GM21526 (cell line): ENCODE measurements around the gene ZNF814.
"Not testable (repeated sequence)": the region's sequence is repeated elsewhere in the genome, so short reads cannot be mapped to it uniquely, and the experiment has no call there.

Source experiments
- ATAC-seq: cut with Tn5 transposase; IDR thresholded peaks from one replicate; pipeline ENCODE4 v1.9.1; 2021; ENCODE audit warnings: moderate library complexity; ENCODE audit not compliant: unreplicated experiment, low FRiP score

The ZNF814 gene

DNA sequence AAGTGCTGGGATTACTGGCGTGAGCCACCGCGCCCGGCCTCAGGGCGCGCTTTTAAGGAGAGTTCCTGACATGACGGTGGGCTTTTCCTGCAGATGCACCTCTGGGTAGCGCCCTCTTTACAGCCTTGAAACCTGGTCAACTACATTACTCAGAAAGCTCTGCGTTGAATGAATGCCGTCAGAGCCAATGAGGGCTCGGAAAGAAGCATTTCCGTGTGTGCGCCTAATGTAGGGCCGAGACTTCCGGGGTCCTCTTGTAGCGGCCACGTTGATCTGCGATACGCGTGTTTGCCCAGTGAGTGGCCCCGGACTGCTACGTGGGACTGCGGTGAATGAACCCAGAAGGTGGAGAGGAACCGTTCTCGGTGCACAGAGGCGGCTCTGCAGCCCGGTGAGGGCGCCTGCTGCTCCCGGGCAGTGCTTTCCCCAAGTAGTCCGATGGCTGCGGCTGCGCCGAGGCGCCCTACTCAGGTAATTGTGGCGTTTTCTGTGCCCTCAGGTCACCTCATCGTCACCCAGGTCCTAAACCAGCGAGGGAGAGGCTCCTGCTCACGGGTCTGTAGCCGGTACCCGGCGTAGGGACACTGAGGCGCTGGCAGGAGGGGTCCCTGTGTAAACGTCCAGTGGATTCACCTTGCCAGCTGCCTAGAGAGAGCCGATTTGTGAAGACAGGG lies 69.2 kb downstream of the ZNF814 start:
- peak; percentile 84 for ATAC-seq

GRCh38 chr19:57818378-57818777 lies 70.5 kb downstream of the ZNF814 start:
- no peak for ATAC-seq

DNA sequence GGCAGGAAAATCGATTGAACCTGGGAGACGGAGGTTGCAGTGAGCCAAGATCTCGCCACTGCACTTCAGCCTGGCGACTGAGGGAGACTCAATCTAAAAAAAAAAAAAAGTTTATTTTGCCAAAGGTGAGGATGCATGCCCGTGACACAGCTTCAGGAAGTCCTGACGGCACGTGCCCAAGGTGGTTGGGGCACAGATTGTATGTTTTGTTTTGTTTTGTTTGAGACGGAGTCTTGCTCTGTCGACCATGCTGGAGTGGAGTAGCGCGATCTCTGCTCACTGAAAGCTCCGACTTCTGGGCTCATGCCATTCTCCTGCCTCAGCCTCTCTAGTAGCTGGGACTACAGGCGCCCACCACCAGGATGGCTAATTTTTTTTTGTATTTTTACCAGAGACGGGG lies 70.9 kb downstream of the ZNF814 start:
- no peak for ATAC-seq

DNA sequence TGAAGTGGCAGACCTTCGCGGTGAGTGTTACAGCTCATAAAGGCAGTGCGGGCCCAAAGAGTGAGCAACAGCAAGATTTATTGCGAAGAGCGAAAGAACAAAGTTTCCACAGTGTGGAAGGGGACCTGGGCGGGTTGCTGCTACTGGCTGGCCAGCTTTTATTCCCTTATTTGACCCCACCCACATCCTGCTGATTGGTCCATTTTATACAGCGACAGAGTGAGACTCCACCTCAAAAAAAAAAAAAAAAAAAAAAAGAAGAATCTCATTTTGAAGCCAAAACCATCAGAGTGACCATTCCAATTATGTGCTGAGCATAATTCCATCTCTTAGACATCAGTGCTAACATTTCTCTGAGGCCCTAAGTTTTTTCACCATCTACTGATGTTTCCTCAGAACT lies 72.2 kb downstream of the ZNF814 start:
- ATAC-seq: no peak

- no peak for ATAC-seq
Observed at GRCh38 chr19:57815247-57816075, 73.4 kb downstream of the ZNF814 start.

DNA sequence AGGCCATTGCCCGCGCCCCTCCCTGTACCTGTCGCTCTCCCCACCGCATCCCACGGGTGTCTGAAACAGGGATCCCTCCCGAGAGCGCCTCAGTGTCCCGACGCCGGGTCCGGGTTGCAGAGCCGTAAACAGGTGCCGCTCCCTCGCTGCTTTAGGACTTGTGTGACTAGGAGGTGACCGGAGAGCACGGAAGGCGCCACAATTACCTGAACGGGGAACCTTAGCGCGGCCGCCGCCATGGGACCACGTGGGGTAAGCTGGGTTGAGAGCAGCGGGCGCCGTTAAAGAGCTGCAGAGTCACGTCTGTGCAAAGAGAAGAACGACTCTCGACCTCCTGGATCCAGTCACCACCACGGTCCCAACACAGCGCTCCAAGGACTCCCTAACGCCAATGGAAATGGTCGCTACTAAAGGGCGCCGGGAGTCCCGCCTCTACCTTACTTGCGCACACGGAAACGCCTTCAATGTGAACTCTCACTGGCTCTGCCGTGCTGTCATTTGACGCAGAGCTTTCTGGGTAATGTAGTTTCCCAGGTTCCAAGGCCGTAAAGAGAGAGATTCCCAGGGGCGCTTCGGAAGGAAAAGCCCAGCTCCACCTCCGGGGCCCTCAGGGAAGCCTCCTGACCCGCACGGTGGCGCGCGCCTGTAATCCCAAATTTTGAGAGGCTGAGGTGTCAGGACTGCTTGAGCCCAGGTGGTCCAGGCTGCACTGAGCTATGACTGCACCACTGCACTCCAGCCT lies 74.2 kb downstream of the ZNF814 start, which contains the start of gene ZNF552:
ZNF552 (minus strand) TSS at position 409 of the 742 bp plus-strand sequence; CDS start at position 239, 170 bp downstream.
- no peak for ATAC-seq

GRCh38 chr19:57813919-57814504 lies 74.8 kb downstream of the ZNF814 start:
- ATAC-seq: no peak

GRCh38 chr19:57812975-57813820 lies 75.6 kb downstream of the ZNF814 start:
- ATAC-seq: not testable (repeated sequence)

DNA sequence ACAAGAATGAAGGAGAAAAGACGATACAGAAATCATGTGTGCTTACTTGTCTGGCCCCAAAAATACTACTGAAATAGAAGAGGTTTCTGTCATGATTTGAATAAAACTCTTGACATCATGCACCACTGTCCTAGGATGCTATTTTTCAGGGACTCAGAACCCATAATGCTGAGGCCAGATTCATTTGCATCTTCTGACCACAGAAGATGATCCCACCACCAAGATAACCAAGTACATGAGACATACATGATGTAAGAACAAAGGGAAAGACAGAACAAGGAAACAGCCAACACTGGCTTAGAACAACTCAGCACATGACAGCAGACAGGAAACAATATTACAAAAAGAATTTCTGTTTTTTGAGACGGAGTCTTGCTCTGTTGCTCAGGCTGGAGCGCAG lies 76.6 kb downstream of the ZNF814 start:
- no peak for ATAC-seq

- not testable (repeated sequence) for ATAC-seq
Observed at GRCh38 chr19:57810410-57811295, 78.2 kb downstream of the ZNF814 start.

- no peak for ATAC-seq
Observed at GRCh38 chr19:57807541-57807940, 81.3 kb downstream of the ZNF814 start.

GRCh38 chr19:57803594-57804325 lies 85.1 kb downstream of the ZNF814 start:
- no peak for ATAC-seq

GRCh38 chr19:57803265-57803593 lies 85.6 kb downstream of the ZNF814 start:
- ATAC-seq: no peak

DNA sequence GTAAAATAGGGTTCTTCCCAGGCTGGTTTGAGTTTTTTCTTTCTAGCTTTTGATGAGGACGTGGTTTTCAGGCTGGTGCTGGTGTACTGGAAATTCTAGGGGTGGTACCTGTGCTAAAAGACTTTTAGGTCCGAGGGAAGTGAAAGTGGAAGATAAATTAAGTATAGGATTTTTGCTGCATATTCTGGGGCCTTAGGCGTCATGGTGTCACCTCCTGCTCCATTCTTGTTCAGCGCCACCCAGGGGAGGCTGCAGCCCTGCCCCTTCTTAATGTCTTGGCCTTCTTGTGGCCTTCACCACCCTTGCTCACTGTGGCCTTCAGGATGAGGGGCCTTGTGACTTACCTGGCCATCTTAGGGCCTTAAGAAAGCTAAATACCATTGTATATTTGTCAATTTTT lies 86.6 kb downstream of the ZNF814 start:
- ATAC-seq: no peak

GRCh38 chr19:57800696-57801095 lies 88.1 kb downstream of the ZNF814 start:
- no peak for ATAC-seq
